Activated T-helper 1 cell treated with anti-CD3 and anti-CD28 coated beads, Interleukin-2, amount 50 U/mL, for 16 hours (primary cell): Measurements from ENCODE around the gene ARL4C.

Experiments
- DNase-seq, 2 donors: peaks; one replicate each; pipeline ENCODE4 v3.0.0-alpha.2; 2020; ENCODE audit warnings: low read depth in 1 of 2, low spot score in 1 of 2

ARL4C gene, protein sequence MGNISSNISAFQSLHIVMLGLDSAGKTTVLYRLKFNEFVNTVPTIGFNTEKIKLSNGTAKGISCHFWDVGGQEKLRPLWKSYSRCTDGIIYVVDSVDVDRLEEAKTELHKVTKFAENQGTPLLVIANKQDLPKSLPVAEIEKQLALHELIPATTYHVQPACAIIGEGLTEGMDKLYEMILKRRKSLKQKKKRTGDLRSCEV

DNA sequence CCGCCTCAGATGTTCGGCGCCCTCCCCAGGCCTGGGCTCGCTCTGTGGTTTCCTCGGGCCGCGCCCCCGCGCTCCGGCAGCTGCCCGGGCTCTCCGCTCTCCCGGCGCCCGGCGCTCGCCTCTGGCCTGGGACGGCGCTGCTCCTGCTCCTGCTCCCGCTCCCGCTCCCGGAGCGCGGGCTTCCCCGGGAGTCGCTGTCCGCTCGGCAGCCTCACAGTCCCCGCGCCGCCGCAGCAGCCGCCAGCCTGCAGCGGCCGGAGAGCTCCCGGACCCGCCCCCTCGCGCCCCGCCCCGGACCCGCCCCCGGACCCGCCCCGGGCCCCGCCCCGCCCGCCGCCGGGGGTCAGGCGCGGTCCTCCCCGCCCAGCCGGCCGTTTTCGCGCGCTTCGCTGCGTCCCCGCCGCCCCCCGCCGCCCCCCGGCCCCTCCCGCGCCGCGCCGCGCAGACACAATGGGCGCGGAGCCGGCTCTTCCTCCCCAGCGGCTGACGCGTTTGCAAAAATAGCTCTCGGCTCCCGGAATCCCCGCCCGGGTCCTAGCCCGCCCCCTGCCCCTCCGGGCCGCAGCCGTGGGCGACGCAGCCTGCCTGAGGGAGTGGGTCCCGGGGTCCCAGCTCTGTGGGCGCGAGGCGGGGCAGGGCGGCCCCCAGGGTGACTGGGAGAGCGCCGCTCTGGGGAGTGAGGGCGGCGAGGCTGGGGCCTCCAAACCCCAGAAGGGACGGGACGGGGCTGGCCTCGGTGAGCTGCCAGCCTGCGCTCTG lies at the start of gene ARL4C:
Gene ARL4C, minus strand, starts transcription at position 247 of the 759 bp plus-strand sequence. CDS start 495 bp downstream, outside the sequence.
- peak; percentile 34 to 59 for DNase-seq

DNA sequence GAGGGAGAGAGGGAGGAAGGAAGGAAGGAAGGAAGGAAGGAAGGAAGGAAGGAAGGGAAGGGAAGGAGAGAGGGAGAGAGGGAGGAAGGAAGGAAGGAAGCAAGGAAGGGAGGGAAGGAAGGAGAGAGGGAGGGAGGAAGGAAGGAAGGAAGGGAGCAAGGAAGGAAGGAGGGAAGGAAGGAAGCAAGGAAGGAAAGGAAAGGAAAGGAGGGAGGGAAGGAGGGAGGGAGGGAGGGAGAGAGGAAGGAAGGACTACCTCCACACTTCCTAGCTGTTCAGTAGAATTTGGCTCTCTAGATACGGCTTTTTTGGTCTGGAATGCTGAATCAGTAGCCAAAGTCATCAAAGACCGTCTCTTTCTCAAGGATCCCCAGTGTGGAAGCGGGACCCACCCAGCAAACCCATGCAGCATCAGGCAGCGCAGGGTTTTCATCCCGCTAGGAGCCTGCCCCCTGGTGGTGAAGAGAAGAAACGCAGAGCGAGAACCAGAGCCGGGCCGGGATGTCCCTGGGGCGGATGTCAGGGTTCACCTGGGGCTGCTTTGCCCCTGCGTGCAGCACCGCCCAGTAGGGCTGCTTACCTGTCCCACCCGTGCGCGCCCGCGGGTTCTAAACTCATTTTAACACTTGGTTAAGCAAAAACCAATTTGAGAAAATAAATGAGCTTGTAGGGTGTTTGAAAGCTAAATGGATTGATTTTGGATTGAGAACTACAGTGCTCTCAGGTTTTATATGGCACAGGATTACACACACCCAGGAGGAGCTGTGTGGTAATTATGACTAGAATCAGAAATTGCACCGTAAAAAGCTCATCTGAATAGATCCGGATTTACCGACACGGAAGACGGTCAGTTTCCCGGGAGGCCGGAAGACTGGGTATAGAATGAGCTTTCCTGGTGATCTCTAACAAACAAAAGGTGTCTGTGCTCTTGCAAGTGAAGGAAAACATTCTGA lies 48.1 kb upstream of the ARL4C start:
- DNase-seq = peak; percentile 60 to 64

DNA sequence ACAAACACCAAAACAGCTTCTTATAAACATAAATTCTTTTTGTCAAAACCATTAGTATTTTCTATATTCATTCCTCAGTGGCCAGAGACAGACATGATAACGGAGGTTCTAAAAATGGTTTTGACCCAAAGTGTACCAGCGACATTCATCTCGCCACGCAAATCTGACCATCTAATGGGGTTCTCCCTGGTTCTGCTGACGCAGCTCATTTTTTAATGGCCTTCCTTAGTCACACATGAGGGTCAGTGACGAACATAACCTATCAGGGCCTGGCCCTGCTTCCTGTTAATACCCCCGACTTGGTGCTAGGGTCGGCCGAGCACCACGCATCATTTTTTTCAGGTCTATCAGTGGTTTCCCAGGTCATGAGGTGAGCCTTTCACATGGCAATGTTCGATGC lies 45.9 kb upstream of the ARL4C start:
- no peak for DNase-seq

DNA sequence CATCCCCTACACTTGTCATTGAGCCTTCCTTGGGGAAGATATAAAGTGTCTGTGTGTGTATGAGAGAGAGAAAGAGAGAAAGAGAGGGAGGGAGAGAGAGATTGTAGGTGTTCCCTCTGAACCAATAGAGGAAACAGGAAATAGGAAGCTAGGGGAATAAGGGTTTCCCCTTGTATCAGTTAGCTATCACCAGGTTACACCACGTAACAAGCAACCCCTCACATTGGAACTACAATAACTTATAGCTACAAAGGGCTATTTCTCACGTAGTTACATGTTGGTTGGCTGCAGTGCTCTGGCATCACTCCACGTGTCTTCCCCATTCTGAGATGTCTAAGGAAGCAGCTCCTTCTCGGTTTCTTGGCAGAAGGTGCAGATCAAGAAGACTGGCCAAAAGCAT lies 41.0 kb upstream of the ARL4C start:
- DNase-seq = no peak

DNA sequence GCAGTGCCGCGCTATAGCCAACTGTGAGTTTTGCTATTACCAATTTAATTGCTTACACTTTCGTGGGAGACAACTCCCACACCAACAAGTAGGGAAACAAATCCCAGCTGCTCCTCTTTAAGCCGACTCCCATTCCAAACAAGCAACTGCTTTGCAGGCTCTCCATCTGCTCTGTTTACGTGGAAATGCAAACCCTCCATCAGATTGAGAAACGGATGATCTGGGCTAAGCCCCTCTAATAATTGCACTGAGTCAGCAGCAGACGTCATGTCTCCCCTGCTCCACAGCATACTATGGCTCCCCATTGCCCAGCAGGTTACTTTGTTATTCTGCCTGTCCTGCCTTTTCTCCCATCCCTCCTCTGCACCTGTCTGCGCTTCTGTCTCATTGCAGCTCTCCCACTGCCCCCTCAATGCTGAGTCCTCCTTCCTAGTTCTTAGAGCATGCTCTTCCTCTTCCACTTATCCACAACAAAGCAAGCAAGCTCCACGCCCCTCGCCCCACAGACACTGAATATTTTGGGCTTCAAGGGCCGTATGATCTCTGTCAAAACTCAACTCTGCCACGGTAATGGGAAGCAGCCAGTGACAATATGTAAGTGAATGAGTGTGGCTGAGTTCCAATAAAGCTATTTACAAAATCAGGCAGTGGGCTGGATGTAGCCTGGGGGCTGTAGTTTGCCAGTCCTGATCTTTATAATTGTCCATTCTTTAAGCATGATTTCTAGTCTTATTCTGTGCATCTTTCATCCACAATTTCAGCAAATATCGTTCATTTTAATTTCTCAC lies 39.5 kb upstream of the ARL4C start:
- no peak for DNase-seq

DNA sequence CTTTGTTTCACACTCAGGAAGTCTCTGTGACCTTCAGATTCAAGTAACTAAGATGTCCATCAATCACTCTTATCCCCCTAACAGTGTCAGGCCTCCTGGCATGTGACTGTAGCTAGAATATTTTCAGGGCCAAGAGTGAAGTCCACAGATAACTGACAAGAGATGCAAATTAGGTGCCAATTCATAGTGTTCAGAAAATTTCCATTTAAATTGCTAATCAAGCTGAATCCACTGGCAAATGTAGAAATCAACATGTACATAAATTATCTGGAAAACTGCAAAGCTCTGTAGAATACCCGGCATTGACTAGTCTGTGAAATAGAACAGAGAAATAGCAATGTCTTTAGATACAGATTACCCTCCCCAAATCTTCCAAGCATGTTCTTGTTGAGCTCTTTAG lies 38.6 kb upstream of the ARL4C start:
- DNase-seq = no peak

DNA sequence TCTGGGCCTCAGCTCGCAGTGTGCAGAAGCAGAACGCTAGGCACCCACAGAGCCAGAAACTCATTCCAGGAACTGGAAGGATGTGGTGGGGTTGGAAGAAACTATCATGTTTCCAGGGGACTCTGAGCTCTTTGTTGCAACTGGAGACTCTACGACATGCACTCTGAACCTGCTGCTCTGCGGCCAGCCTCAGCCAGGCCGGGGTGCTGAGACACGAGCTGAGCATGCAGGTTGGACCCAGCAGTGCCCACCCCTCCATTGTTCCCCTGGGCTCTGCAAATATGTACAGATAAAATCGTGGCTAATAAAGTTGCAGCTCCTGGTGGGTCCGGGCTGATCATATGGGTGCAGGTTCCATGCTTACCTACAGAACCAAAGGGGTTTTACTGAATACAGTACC lies 37.6 kb upstream of the ARL4C start:
- no peak for DNase-seq

DNA sequence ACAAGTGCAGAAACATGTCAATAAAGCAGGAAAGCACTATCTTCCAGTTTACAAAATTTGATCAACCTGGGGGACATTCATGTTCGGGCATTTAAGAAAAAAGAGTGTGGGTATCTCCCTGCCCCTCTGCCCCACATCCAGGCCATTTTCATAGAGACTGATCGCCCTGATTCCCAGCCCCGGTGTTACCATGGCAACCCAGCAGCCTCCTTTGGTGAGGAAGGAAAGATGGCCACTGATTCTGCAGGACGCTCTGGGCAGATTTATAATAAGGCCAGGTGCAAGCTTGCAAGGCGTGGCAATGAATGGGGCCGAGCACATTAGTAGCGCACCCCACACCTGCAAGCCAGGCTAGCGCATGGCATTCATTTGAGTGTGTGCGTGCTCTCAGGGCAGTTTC lies 36.7 kb upstream of the ARL4C start:
- DNase-seq = no peak

DNA sequence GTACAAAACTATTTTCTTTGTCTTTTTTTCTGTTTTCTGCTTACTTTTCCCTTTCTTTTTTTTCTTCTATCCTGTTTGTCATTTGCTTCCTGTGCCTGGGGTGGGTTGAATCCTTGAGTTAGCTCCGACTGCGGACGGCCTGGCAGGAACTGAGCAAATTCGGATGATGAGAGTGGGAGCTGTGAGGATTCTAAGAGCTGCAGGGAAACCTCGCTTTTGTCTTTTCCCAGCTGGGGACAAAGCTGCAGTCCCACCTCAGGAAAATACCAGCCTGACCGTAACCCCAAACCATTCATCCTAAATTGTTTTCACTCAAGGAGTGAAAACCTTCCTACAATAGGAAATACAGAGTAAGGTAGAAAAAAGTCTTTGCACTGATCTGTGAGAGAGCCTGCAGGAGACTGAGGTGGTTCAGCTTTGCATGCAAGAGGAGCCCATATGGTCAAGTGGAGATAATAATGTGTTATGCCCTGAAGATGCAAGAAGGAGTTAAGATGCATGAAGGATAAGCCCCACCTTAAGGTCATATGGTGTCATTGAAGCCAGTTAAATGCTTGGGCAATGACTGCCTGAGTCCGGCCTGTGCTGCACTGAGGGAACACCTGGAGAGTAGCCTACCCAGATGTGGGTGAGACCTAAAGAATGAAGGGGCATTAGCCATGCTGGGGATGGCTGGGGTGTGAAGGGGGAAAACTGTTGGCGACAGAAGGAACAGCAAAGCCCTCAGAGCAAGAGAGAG lies 31.7 kb upstream of the ARL4C start:
- DNase-seq = no peak

DNA sequence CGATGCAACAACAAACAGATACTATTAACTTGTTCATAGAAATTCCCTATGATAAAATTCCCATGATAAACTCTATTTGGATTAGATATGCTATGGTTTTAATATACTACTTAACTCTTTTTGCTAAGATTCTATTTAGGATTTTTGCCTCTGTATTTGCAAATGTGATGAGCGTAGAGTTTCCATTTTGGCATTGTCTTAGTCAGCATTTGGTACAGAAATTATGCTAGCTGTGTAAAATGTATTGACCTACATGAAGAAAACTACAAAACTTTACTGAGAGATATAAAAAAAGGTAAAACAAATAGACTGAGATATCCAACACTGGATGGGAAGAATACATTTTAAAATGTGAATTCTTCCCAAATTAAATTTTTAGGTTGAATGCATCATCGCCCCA lies 29.8 kb upstream of the ARL4C start:
- DNase-seq = no peak

DNA sequence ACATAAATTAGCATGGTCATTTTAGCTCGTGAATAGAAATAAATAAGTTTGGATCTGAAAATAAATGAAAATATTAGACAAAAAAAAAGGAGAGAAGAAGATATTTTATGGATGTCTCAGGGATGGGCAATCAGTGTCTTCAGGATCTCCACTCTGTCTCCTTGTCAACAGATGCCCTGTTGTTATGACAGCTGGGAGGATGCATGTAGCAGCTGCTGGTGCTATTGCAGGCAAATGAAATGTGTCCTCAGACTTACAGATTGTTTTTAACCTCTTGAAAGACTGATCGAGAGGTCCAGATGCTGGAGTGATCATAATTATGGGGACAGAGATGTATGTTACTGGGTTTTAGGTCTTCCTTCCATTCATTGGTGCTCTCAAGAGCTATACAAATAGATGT lies 24.7 kb upstream of the ARL4C start:
- DNase-seq = no peak

DNA sequence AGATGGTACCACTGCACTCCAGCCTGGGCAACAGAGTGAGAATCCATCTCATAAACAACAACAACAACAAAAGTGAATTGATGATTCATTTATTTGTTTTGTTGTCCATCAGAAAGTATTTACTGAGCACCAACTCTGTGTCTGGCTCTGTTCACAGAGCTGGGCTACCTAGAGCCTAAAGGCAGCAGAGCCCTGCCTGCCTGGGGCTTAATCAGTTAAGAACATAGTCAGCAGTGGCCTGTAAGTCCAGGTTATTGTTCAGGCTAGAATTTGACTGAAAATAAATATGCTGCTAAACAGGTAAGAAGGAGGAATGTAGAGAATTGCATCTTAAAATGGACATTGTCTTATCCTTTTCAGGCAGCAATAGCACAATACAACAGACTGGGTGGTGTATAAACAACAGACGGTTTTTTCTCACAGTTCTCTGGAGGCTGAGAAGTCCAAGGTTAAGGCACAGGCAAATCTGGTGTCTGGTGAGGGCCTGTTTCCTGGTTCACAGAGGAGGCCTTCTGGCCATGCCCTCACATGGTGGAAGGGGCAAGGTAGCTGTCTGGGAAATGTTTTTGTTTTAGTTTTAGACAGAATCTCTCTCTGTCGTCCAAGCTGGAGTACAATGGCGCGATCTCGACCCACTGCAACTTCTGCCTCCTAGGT lies 22.2 kb upstream of the ARL4C start:
- no peak for DNase-seq

DNA sequence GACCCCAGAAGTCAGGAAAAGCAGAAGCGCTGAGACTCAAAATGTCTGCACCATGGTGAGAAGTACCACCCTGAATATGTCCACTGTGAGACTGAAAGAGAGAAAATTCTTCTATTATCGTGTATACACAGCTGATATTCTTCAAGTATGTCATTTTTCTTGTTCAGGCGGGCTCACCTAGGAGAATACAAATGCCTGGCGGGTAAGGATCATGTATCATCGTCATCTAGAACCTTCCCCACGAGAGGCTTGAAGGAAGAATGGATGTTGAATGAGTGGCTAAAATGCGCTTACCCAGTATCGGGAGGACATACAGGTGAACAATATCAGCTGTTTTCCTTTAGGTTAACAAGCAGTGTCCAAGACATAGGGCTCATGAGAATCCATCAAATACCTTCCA lies 21.1 kb upstream of the ARL4C start:
- DNase-seq = no peak

DNA sequence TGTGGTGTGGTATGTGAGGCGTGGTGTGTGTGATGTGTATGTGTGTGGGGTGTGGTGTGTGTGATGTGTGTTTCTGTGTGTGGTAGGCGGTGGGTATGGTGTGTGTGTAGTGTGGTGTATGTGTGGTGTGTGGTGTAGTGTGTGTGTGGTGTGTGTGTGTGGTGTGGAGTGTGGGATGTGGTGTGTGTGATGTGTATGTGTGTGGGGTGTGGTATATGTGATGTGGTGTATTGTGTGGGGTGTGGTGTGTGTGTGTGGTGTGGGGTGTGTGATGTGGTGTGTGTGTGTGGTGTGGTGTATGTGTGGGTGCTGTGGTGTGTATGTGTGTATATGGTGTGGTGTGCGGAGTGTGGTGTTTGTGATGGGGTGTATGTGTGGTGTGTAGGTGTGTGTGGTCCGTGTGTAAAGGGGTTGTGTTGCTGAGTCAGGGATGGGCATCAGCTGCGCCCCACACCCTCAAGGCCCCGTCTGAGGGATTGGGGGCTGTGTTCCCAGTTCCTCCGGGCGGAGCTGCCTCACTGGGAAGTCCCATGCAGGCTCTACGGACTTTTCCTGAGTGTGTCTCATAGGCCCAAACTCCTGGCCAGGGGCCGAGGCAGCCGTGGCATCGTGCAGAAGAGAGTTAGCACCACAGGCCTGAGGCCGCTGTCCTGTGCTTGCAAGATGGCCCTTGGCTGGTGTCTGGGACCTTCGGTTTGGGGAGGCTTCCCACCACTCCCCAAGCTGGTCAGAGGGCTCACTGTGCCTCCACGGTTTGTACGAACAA lies 18.2 kb upstream of the ARL4C start:
- no peak for DNase-seq

DNA sequence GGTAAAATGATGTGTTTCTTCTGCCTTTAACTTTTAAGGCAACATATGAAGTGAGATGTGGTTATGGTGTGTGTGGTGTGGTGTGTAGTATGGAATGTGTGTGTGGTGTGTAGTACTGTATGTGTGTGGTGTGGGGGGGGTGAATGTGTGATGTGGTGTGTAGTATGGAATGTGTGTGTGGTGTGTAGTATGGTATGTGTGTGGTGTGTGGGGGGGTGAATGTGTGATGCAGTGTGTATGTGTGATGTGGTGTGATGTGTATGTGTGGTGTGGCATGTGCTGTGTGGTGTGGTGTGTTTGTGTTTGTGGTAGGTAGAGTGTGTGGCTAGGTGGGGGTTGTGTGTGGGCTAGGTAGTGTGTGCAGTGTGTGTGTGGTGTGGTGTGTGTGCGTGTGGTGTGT lies 17.2 kb upstream of the ARL4C start:
- no peak for DNase-seq

DNA sequence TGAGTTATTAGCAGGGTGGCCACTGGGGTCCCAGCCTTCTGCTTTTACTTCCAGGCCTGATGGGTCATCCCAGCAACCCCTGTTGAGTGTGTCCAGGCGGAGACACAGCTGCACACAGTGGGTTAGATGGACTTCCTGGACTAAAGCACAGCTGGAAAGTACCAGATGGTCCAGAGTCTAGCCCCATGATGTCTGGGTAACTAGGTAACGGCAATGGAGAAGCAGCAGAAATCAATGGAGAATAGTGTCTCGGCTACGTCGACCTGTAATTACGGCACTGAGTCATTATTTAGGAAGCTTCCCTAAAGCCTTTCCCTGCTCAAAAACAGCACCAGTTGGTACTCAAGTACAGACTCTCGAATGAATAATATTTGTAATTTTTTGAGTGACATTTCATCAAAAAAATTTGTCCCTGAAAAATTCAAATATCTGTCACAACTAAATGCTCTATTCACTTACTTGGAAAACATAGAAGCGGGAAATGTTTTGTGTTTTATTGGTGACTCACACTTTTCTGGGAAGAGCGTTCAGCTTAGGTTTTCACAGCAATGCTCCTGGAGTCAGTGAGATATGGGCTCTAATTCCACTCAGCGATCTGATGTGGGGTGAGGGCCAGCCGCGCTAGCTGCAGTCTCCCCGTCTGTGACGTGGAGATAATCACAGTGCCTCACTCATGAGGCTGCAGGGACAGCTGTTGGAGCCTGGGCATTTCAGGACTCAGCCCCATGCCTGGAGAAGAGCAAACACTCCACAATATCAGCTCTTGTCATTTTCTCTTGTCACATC lies 16.2 kb upstream of the ARL4C start:
- no peak for DNase-seq

DNA sequence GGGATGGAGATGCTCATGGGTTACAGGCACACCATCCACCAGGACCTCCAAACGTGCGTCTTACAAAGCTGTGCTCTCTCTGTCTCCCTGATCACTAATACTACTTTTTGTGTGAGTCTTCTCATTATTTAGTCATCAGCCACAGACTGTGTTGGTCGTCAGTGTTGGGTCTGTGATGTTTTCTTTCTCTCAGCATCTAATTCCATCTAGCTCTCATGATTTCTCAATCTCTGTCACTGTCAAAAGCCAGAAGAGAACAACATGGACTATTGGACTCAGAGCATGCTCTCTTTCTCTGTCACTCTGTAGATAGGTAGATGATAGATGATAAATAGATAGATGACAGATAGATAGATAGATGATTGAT lies 6.0 kb upstream of the ARL4C start:
- no peak for DNase-seq

DNA sequence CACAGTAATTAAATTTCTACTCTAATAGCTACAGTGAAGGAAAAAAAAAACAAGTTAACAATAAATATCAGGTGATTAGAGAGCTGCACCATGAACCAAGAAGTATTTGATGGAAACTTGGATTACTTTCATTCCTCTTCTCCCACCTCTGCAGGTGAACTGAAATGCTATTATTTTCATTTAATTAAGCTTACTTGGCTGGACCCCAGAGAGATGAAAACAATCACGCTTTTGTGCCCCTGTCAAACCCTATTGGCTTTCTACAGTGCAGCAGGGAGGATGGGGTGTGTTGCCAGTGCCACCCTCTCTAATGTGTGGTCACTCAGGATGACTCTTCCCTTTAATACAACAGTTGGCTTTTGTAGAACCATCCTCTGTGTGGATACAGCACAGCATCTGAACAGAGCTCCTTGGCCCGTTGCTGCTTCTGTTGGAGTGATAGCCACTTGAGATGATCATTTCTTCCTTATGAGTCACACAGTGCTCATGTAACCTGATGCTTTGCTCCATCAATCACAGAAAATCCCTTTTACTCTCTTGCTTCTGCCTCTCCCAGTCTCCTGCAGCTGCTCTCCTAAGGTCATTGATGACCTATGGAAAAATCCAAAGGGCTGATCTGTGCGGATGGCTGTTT lies 5.5 kb upstream of the ARL4C start:
- no peak for DNase-seq
